NCI-H187 (cell line): ENCODE results near the gene CPLX3.

Source experiments
- DNase-seq, 2 experiments: peaks; one replicate each; lab custom pipeline; 2025; lab: John Stamatoyannopoulos, UW

CPLX3 gene

GRCh38 chr15:74802862-74803447 is 23.5 kb upstream of the CPLX3 start:
- no peak for DNase-seq

- DNase-seq, result no peak
Measured at GRCh38 chr15:74804935-74805334, 21.5 kb upstream of the CPLX3 start.

GRCh38 chr15:74807282-74807681 is 19.1 kb upstream of the CPLX3 start:
- no peak for DNase-seq

- DNase-seq, result no peak
Measured at GRCh38 chr15:74808078-74808839, 18.2 kb upstream of the CPLX3 start.

- DNase-seq, result no peak
Measured at GRCh38 chr15:74808840-74809229, 17.6 kb upstream of the CPLX3 start.

- DNase-seq, result no peak
Measured at GRCh38 chr15:74809242-74809641, 17.2 kb upstream of the CPLX3 start.

- DNase-seq, result no peak
Measured at GRCh38 chr15:74809956-74810355, 16.5 kb upstream of the CPLX3 start.

- no peak for DNase-seq
Measured at GRCh38 chr15:74812533-74812932, 13.9 kb upstream of the CPLX3 start, which contains the start of gene LMAN1L. Gene LMAN1L, plus strand, starts transcription at chr15:74812835. Its CDS starts 20 bp downstream, at chr15:74812855.

- DNase-seq, result no peak
Measured at GRCh38 chr15:74815121-74815934, 11.1 kb upstream of the CPLX3 start.

GRCh38 chr15:74815961-74816360 is 10.5 kb upstream of the CPLX3 start:
- no peak for DNase-seq

GRCh38 chr15:74816624-74817369 is 9.6 kb upstream of the CPLX3 start:
- DNase-seq, result no peak

- DNase-seq, result no peak
Measured at GRCh38 chr15:74817370-74817737, 9.1 kb upstream of the CPLX3 start.

GRCh38 chr15:74820056-74820455 is 6.4 kb upstream of the CPLX3 start:
- no peak for DNase-seq

GRCh38 chr15:74821091-74821789 is 5.2 kb upstream of the CPLX3 start:
- DNase-seq, result no peak

GRCh38 chr15:74821790-74822158 is 4.7 kb upstream of the CPLX3 start:
- DNase-seq, result no peak

GRCh38 chr15:74822233-74822632 is 4.2 kb upstream of the CPLX3 start:
- no peak for DNase-seq

- no peak for DNase-seq
Measured at GRCh38 chr15:74823324-74823723, 3.1 kb upstream of the CPLX3 start.

GRCh38 chr15:74824976-74825375 is 1.5 kb upstream of the CPLX3 start:
- DNase-seq, result no peak

GRCh38 chr15:74825866-74826265 is 561 bp upstream of the CPLX3 start:
- DNase-seq, result no peak

- no peak for DNase-seq
Measured at GRCh38 chr15:74826921-74827320, 494 bp downstream of the CPLX3 start.

GRCh38 chr15:74827614-74828013 is 1.2 kb downstream of the CPLX3 start:
- no peak for DNase-seq

GRCh38 chr15:74828835-74829234 is 2.4 kb downstream of the CPLX3 start:
- DNase-seq, result no peak
